Kidney capillary endothelial cell (primary cell): ENCODE data around the gene DOC2A.

Experiments
- DNase-seq: peaks from one replicate; pipeline ENCODE4 v3.0.0-alpha.2; 2018; ENCODE audit warnings: low spot score

The DOC2A gene

DNA sequence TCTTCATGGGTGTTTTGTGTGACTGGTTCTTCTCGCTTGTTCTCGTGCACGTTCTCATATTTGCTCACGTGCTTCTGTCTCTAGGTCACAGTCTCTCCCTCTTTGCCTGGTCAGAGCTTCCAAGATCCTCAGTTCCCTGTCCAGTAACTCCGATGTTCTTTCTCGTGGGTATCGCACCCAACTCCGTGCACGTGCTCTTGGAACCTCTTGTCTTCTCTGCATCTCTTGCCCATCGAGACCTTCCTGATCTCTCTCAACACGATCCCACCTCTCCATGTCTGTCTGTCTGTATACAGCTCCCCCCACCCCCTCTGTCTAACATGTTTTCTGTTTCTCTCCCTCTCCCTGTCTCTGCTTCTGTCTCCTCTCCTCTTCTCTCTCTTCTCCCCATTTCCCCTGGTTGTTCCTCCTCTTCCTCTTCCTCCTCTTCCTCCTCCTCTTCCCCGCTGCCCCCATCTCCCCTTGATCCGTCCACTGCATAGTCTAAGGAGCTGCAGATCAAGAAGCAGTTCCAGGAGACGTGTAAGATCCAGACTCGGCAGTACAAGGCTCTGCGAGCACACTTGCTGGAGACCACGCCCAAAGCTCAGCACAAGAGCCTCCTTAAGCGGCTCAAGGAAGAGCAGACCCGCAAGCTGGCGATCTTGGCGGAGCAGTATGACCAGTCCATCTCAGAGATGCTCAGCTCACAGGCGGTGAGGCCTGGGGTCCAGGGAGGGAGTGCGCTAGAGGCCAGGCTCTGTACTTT is 21.5 kb downstream of the DOC2A start:
- DNase-seq: no peak

DNA sequence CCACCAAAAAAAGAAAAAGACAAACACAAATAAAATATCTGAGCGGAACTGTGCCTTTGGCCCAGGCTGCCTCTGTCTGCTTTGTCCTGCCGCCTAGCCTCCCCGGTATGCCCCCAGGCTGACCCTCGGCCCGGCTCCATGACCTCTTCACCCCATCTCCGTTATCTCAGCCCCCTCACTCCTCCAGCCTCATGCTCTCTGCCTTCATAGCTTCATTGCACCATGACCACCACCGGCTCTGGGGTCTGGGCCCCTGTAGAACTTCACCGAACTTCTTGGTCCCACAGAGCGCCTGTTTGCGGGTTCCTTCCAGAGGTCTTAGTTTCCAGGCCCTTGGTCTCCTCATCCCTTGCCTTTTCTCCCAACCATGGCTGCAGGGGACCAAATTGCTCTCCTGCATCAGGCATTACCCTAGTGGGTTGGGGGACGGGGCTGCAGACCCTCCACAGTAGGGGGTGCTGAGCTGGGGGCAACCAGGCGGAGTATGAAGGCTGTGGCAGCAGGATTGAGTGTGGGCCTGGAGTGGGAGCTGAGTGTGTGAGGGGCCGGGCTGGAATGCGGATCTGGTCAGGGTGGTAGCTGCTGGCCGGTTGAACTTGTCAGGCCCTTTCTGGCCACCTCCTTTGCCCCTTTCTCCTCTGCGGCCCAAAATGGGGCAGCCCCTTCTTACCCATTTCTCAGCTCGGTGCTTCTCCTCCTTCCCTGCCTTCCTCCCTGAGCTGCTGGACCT is 22.3 kb downstream of the DOC2A start:
- DNase-seq: no peak

DNA sequence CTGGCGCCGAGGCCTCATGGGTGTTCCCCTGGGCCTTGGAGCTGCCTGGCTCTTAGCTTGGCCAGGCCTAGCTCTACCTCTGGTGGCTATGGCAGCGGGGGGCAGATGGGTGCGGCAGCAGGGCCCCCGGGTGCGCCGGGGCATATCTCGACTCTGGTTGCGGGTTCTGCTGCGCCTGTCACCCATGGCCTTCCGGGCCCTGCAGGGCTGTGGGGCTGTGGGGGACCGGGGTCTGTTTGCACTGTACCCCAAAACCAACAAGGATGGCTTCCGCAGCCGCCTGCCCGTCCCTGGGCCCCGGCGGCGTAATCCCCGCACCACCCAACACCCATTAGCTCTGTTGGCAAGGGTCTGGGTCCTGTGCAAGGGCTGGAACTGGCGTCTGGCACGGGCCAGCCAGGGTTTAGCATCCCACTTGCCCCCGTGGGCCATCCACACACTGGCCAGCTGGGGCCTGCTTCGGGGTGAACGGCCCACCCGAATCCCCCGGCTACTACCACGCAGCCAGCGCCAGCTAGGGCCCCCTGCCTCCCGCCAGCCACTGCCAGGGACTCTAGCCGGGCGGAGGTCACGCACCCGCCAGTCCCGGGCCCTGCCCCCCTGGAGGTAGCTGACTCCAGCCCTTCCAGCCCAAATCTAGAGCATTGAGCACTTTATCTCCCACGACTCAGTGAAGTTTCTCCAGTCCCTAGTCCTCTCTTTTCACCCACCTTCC is 23.3 kb downstream of the DOC2A start:
- no peak for DNase-seq

DNA sequence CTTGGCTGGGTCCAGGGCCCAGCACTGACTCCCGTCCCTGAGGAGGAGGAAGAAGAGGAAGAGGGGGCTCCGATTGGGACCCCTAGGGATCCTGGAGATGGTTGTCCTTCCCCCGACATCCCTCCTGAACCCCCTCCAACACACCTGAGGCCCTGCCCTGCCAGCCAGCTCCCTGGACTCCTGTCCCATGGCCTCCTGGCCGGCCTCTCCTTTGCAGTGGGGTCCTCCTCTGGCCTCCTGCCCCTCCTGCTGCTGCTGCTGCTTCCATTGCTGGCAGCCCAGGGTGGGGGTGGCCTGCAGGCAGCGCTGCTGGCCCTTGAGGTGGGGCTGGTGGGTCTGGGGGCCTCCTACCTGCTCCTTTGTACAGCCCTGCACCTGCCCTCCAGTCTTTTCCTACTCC is 23.9 kb downstream of the DOC2A start:
- no peak for DNase-seq

DNA sequence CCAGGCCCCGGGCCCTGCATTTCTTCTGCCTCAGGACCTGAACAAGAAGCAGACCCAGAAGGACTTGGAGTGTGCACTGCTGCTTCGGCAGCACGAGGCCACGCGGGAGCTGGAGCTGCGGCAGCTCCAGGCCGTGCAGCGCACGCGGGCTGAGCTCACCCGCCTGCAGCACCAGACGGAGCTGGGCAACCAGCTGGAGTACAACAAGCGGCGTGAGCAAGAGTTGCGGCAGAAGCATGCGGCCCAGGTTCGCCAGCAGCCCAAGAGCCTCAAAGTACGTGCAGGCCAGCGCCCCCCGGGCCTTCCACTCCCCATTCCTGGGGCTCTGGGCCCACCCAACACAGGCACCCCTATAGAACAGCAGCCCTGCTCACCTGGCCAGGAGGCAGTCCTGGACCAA is 24.6 kb downstream of the DOC2A start:
- no peak for DNase-seq

DNA sequence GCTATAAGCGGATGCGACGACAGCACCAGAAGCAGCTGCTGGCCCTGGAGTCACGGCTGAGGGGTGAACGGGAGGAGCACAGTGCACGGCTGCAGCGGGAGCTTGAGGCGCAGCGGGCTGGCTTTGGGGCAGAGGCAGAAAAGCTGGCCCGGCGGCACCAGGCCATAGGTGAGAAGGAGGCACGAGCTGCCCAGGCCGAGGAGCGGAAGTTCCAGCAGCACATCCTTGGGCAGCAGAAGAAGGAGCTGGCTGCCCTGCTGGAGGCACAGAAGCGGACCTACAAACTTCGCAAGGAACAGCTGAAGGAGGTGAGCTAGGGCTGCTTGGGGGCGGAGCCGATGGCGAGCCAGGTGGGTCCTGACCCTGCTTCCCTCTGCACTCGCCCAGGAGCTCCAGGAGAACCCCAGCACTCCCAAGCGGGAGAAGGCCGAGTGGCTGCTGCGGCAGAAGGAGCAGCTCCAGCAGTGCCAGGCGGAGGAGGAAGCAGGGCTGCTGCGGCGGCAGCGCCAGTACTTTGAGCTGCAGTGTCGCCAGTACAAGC is 25.5 kb downstream of the DOC2A start:
- no peak for DNase-seq

DNA sequence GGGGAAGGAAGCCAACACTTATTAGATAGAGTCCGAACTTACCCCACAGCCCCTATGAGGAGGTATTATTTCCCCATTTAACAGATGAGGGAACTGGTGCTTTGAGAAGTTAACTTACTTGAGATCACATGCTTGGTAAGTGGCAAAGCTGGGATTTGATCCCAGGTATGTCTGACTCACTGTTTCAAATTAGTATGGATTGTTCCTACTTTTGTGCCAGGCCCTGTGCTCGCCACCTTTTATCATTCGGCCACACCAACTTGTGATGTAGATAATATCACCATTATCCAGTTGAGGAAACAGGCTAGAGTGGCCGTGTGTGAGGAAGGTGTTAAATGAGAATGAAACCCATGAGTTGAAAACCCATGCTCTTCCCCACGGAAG is 26.1 kb downstream of the DOC2A start:
- DNase-seq: no peak

DNA sequence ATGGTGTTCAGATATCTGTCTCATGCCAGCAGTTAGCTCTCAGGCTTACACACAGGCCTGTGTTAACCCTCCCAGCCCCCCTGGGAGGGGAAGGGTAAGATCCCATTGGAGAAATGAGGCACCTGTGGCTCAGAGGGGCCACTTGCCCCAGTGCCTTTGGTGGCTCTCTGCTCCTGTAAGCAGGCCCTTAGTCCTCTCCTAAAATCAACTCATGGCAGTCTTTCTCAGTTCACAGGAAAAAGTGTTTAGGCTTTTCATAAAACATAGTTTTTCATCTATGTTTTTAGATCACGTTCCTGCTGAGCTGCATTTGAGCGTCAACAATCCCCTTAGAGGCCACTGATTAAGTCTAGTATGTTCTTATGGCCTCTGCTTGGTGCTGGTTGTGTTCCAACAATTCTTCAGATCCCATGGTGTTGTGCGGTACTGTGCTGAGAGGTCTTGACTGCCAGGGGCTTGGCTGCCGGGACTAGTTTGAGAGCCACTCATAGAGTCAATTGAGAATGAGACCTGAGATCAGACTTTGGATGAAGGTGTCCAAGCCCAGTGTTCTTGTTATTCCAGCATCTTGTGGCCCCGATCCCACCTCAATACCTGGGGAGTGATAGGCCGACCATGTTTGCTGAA is 26.6 kb downstream of the DOC2A start:
- DNase-seq: no peak

DNA sequence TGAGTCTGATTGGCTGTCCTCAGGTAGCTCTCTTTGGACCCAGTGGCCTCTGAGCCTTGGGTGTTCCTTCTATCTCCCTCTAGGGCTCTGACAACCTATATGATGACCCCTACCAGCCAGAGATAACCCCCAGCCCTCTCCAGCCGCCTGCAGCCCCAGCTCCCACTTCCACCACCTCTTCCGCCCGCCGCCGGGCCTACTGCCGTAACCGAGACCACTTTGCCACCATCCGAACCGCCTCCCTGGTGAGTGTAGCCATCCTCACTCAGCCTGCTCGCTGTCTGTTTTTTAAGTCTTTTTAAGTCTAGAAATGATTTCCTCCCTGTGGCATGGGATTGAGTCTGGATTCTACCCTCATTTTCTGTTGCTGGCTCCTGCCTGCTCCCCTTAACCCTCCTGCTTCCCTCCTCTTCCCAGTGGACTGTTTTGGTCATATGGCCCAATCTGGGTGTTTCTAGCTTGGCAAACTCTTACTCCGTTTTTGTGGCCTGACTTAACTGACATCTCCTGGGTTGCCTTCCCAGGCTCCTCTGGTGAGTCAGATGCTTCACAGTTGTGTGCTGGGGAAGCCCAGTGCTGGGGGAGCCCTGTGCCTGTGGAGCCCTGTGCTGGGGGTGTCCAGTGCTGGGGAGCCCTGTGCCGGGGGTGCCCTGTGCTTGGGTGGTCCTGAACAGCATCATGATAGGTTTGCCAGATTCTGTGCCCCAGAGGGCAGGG is 27.2 kb downstream of the DOC2A start:
- DNase-seq: no peak

DNA sequence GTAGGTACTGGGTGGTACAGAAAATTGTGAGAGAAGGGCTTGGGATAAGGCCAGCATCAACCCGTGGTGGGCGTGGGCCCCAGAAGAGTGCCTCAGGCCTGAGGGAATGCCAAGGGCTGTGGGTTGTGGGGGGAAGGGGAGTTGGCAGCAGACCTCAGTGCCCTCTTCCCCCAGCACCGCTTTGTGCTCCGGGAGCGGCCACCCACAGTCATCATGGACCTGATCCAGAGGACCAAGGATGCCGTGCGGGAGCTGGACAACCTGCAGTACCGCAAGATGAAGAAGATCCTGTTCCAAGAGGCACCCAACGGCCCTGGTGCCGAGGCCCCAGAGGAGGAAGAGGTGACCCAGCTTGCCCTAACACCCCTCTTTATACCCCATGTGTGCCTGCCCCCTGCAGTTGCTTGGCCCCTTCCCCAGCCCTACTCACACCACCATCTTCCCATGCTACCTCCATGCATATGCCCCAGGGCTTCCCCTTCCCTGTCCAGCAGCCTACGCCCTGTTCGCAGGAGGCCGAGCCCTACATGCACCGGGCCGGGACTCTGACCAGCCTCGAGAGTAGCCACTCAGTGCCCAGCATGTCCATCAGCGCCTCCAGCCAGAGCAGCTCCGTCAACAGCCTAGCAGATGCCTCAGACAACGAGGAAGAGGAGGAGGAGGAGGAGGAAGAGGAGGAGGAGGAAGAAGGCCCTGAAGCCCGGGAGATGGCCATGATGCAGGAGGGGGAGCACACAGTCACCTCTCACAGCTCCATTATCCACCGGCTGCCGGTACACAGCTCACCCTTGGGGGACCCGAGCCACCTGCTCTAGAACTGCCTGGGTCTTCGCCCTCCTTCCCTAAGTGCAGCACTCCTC is 28.0 kb downstream of the DOC2A start:
- DNase-seq: no peak

DNA sequence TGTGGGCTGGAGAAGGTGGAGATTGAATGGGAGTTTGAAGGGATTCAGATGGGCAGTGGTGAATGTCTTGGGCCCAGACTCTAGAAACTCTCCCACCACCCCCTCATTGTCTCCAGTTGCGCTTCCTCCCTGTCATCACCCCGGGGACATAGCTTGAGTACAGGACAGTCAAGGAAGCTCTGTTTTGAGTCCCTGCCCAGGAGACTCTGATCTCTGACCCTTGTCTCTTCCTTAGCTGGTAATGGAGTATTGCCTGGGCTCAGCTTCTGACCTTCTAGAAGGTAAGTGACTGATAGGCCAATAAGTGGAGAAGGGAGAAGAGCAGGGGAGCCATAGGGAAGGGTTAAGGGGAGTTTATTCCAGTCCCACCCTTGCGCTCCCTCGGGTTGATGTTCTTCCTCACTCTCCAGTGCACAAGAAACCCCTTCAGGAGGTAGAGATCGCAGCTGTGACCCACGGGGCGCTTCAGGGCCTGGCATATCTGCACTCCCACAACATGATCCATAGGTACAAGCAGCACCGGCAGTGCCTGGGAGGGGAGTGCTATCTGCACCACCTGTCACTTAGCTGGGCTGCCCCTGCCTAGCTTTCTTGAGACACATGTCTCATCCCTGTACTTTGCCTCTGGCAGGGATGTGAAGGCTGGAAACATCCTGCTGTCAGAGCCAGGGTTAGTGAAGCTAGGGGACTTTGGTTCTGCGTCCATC is 32.1 kb downstream of the DOC2A start:
- no peak for DNase-seq

DNA sequence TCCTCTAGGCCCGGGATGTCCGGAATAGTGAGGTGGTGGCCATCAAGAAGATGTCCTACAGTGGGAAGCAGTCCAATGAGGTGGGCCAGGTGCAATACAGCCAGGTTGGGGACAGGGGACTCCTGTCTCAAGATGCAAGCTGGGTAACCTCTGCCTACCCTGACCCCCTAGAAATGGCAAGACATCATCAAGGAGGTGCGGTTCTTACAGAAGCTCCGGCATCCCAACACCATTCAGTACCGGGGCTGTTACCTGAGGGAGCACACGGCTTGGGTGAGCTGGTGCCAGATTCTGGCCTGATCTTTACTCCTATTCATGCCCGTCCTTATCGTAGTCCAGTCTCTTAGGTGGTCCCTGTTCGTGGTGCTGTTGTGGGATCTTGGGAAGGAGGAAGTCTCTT is 32.7 kb downstream of the DOC2A start:
- no peak for DNase-seq

DNA sequence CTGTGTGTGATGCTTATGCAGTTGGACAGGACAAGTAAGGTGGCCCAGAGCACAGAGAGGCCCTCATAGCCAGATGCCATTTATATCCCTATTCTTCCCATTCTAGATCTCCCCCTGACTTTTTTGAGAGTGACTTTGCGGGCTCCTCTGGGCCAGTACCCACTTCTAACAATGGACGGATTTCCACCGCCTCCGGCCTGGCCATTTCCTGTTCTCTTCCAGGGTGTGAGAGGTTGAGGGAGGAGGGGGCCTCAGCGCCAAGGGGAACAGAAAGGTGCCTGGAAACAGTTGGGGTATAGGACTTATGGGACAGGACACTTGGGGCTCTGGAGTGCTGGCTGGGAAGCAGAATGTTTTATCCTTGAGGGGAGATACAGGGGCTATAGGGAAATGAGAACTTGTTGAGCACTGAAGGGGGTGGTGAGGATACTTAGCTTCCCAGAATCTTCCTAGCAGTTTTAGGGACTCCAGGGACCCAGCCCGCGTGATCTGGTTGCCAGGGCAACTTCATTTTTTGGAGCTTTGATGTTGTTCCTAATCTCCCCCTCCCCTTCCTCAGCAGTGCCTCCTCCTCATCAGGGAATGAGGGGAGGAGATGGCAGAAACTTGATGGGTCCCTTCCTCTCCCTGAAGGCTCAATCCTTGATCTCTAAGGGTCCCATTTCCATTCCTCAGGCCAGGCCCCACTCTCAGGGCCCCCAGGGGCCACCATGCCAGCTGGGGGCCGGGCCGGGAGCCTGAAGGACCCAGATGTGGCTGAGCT is 33.6 kb downstream of the DOC2A start:
- DNase-seq: peak; percentile 52

DNA sequence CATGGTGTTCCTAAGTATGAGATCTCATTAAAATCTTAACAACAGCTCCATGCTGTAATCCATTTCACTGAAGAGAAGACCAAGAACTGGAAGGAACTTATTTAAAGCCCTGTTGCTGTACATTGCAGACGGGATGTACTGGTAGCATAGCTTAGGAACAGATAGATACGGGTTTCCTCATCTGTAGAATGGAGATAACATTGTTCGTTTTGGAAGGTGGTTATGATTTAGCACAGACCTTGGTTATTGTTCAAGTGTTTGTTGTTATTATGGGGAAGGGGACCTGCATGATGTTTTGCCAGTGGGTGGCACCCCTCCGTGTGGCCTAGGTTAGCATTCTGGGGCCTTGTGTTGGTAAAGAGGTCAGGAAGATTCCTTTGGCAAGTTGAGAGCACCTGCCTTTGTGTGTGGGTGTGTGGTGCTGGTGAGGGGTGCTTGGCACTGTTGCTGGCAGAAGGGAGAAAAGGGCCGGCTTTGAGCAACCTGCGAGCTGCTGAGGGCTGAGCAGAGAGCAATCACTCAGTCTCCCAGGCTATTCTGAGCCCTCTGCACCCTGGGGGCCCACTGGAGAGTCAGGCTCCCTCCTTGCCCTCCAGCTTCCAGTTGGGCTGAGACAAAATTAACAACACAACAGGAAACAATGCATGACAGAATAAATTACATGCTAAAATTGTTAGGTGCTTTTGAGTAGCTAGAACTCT is 34.9 kb downstream of the DOC2A start:
- DNase-seq: no peak

DNA sequence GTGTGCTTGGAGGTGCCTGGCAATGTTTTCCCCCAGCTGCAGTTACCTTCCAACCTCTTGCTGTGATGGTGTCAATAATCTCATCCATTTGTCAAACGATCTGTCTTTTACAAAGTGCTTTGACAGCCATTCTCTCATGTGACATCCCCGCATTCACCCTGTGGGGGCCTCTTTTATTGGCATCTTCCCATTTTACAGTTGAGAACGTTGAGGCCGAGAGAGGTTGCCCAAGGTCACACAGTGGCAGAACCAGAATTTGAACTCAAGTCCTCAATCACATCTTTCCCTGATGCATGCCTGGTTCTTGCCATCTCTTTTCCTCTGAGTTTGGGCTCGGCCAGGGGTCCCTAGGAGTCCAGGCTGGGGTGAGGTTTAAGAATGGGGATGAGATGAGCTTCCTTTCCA is 35.7 kb downstream of the DOC2A start:
- no peak for DNase-seq

DNA sequence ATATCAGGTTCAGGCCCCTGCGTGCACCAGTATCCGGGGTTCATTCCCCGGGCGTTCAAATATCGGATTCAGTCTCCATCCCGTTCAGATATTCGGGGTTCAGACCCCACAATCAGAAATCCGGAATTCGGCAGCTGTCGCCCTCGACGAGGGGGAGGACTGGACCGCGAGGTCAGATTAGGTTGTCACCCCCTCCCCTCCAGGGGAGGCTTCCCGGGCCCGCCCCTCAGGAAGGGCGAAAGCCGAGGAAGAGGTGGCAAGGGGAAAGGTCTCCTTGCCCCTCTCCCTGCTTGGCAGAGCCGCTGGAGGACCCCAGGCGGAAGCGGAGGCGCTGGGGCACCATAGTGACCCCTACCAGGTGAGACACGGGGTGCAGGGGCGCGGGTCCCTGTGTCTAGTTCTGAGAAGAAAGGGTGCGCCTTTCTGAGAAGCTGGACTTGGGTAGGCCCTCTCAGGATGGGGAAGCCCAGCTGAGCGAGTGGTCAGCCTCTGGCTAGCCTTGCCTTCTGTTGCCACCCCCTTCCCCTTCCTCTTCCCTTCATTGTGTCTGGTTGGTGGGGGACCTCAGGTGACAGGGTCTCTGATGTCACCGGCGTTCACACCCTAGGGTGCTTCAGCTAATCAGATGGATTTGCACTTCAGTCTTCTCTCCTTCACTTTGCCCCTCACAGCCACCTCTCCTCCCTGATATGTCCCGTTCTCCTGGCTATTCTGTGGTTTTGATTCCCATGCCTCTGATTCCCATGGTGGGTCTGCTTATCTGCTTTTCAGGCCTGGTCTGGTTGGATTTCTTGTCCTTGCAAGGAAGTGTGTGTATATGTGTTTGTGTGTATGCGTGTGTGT is 36.3 kb downstream of the DOC2A start:
- peak; percentile 63 for DNase-seq

DNA sequence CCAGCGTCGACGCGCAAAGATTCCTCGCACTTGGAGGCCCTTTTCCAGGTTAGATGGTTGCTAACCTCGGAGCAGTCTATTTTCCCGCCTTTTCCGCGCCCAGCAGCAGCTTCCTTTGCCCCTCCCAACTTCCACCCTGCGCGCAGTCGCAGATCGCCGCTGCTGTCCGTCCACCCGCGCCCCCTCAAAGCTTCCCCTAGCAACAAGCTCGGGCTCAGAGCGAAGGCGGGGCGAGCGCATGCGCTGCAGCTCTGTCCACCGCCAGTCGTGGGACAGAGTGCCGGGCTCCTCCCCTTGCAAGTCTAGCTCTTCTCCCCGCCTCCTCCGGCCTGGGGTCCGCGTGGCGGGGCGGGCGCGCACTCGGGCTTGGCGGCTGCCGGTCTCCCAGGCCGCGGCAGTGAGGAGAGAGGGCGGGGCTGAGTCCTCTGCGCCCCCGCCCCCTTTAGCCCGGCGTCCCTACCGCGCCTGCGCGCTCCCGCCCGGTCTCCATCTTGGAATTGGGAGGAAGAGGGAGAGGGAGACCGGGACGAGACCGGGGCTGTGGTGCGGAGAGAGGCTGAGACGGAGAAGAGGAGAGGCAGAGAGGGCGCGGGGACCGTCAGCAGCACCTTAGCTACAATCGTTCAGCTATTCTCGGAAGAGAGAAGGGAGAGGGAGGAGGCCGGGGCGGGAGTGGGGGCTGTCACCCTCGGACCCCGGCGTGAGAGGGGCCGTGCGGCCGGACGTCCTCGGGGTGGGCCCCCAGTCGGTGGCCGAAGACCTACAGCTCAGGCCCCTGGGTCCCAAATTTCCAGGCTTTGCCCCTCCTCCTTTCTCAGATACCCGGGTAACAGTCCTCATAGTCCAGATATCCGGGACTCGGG is 37.2 kb downstream of the DOC2A start, which contains the start of gene TAOK2:
Gene TAOK2, plus strand, starts transcription at position 485 of the 863 bp plus-strand sequence. CDS start 3,905 bp downstream, outside the sequence.
- DNase-seq: peak; percentile 99
